Hindlimb muscle (tissue), 1 donor: ENCODE measurements around the gene IGF1R. TPM values are rescaled to one million over a fixed set of nuclear protein-coding genes. Genes with fewer than 3 reads are reported as not detected.
"Not testable (repeated sequence)": the region's sequence is repeated elsewhere in the genome, so short reads cannot be mapped to it uniquely, and the experiment has no call there.

Experiments
- DNase-seq: peaks from one replicate; pipeline ENCODE4 v3.0.0-alpha.2; 2013
- polyA plus RNA-seq: library from polyadenylated mRNA; unstranded; fragments of 120-200 nt; gene quantifications from one replicate; pipeline ENCODE4 v1.2.1, GENCODE V29; 2013; ENCODE audit not compliant: insufficient read length

Gene IGF1R
- polyA plus RNA-seq = 18.3 TPM

DNA sequence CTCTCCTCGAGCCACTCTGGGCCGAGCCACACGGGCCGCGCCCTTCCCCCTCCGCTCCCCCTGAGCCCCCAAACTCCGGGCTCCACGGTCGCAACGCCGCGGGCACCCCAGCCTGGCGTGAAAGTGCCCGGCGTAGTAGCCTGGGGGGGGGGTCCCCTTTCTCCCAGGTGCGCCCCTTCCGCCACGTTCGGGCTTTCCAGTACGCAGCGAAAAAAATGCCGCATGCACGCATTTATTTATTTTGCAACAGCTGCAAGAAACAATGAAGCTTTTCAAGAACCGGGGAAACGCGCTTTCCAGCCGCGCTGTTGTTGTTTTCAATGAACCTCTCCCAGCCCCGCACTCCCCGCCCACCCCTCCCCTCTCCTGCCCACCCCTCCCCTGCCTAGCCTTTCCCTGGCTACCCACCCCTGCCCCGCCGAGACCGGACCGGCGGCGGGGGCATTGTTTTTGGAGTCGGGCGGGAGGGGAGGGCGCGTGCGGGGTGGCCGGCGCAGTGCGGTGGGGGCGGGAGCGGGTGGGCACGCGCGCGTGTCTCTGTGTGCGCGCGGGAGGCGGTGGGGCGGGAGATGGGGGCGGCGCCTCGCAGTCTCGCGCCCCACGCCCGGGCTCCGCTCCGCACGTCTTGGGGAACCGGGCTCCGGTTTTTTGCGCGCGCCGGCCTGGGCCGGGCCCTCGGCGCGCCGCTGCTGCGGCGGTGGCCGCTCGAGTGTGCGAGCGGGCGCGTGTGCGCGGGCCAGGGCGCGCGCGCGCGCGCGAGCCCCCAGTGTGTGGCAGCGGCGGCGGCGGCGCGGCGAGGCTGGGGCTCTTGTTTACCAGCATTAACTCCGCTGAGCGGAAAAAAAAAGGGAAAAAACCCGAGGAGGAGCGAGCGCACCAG lies at the start of gene IGF1R:
Gene IGF1R (plus strand): TSS at position 766 of the 880 bp plus-strand sequence. CDS start 1,043 bp downstream, outside the sequence.
- peak; percentile 97 for DNase-seq

DNA sequence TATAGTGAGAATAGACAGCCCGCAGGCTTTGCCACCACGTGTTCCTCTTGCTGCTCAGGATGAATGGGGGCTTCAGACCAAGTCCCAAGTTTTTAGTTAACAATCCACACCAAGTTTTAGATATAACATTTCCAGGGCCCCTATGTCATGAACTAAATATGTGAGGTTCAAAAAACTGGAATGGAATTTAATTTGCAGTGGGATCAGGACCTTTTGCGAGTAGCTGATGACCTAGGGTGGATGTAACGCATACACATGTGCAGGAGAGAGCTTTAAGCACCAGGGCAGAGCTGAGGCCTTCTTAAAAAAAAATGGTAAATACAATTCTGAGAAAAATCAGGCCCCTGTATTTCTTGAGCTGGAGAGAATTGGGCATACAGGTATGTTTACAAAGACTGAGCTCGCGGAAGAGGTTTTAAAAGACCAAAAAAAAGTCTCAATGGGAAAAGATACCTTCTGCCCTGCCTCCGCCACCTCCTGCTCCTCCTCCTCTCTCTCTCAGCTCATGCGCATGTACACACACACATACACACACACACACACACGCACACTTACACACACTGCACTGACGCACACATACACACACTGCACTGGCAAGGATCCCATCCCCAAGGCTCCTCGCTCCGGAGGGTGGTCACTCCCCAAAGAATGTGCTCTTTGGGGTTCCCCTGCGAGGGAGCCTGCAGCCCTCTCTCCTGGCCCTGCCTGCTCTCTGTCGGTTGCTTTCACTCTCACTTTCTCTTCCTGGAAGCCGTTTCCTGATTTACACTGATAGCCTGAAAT lies 48.2 kb upstream of the IGF1R start:
- peak; percentile 79 for DNase-seq

DNA sequence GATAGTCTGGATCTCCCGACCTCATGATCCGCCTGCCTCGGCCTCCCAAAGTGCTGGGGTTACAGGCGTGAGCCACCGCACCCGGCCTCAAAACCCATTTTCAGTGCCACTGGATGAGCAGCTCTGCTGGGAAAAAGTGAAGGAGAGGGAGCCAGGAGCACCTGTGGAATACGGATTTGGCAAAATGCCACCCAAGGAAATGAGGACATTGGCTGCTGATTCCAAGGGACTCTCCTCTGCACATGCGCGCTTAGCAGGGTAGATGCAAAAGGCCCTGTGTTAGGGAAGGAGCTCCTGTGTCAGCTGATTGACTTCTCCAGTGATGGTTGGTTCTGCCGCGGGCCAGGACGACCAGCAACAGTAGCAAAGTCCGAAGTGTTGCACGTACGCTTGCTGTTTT lies 43.4 kb upstream of the IGF1R start:
- DNase-seq = no peak

DNA sequence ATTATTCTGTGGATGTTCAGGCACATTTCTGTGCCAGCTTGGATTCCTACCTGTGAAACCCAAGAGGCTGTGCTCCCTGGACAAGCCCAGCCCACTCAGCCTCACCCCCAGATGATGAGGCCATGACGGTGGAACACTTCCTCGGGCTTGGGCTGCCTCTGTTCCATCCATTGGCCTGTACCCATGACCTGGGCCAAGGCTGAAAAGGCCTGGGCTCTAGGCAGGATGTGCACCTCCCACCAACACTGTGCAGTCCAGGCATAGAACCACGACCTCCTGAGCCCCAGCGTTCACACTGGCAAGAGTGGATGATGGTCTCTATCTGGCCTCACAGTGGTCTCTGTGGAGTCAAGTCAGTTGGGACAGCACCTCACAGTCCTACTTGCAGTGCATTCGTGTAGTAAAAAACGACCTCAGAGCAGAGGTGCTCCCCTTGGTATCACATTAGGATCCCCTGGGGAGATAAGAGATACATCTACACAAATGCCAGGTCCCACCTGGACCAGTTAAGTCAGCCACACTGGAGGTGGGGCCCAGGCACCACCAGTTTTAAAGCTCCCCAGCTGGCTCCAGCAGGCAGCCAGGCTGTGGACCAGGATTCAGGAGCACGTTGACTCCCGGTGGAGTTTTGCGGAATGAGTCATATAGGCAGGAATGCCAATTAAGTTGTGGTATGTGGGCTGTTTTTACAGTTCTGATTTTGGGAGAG lies 39.0 kb upstream of the IGF1R start:
- no peak for DNase-seq

DNA sequence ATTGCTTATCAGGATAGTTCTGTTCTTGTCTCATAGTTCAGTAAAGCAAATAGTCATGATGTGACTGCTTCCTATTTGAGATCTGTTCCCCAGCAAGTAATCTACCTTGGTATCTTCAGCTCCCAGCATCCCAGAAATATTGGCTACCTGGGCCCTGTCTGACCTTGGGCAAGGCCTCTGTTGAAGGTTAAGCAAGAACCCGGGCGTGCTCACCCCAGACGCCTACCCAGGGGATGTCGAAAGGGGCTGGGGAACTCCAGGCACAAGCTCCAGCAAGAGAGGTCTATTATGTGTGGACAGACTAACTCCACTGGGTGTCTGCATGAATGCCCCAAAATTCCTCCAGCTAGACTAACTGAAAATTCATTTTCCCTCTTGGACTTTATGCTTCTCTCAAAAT lies 37.3 kb upstream of the IGF1R start:
- DNase-seq = no peak

DNA sequence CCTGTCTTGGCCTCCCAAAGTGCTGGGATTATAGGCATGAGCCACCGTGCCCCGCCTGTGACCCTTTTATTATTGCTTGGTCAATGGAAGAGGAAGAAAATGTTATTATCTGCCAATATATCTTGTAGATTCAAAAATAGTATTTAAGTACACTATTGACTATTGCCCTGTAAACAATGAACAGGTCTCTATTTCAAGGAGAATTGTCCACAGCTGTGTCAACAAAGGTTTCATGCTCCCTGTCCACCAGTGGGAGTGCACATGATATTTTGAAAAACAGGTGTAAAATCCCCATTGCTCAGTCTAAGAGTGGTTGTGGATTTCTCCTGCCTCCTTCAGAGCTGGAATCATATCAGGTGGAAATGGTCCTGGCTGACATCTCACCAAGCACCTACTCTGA lies 36.5 kb upstream of the IGF1R start:
- DNase-seq = no peak

DNA sequence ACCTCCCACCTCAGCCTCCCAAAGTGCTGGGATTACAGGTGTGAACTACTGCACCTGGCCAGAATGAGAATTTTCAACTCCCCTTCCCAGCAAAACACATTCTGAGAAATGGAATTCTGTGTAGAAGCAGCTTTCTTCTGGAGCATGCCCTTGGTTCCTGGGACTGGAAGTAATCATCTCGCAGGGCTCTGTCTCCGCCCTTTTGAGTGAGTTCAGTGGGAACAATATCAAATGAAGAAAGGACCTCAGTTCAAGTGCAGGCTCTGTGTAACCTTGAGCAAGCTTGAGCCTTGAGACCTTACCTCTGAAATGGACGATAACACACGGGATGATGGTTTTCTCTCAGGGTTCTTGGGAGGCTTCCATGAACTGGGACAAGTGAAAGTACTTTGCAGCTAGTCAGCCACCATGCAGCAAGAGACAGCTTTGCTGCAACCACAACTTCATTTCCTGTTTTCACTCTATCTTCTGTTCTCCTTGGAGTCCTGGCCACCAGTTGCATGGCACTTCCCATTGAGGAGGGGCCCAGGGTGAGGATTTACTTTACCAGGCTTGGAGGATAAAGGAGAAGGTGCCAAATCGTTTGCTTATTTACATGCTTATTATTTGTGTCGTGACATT lies 35.7 kb upstream of the IGF1R start:
- no peak for DNase-seq

DNA sequence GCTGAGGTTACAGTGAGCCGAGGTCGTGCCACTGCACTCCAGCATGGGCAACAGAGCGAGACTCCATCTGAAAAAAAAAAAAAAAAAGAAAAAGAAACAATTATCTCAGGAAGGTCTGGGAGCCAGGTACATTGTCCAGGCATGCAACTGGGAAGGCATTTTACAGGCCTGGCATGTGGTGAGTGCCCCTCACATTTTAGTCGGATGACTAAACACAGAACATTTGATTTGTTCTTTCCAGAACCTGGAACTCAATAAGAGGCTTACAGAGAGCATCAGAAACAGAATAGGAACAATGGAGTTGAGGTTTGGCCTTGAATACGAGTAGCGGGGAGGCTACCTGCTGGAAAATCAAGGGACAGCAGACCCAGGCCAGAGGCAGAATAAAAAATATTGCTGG lies 33.7 kb upstream of the IGF1R start:
- DNase-seq = no peak

DNA sequence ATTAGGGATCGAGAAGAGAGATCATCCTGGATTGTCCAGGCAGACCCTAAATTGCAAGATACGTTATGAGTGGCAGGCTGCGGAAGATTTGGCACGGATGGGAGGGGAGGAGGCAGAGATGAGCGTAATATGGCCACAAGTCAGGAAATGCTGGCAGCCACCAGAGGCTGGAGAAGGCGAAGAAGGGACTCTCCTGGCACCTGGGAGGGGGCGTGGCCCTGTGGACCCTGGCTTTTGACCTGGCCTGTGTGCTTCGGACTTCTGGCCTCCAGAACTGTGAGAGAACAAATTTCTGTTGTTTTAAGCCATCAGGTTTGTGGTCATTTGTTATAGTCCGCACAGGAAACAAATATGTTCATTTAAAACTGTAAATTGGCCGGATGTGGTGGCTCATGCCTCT lies 31.9 kb upstream of the IGF1R start:
- DNase-seq = no peak

DNA sequence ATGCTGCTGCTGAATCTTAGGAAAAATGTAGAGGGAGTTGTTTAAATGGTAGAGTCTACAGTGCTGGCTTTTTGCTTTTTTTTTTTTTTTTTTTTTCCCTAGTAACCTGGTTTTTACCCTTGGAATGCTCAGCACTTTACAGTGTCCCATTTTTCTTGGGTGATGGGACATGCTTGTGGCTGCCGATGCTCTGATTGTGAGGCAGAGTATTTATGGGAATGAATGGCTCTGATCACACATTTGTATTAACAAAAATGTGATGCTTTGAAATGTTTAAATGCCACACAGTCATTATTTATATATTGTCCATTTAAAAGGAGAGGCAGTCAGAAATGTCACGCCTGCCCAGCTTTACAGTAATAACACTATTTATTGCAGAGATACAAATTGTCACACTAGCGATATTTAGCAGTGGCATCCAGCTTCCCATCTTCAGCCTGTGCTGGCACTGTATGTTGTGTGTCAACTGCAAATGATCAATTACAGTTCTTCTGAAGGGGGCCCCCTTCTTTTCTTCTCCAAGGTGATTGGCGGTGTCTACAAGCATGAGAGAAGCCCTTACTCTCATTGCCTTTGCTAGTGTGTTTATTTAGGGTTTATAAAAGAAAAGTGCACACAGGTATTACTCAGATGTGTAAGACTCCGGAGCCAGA lies 30.9 kb upstream of the IGF1R start:
- no peak for DNase-seq

DNA sequence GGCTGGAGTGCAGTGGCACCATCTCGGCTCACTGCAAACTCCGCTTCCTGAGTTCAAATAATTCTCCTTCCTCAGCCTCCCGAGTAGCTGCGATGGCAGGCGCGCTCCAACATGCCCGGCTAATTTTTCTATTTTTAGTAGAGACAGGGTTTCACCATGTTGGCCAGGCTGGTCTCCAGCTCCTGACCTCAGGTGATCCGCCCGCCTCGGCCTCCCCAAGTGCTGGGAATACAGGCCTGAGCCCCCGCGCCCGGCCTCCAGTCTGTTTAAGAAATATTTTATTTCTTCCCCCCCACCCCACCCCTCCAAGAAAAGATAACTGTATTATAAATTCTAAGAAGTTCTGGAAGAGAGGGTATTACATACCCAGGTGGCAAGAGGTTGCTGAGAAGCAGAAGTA lies 29.8 kb upstream of the IGF1R start:
- not testable (repeated sequence) for DNase-seq

DNA sequence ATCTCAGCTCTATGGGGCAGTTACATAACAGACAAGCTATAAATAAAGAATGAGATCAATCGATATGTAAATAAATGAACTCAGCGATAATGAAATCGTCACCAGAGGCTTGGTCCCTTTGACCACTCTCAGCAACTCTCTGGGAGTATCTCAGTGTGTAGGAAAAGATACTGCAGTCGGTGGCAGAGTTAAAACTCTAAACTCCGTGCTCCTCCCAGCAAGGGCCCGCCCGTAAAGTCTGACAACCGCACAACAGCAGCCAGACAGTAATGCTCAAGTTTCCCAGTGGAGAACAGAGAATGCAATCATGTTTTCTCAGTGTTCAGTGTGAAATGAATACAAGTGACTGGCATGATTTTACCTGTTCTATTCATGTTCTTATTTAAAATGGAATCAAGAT lies 28.3 kb upstream of the IGF1R start:
- no peak for DNase-seq

DNA sequence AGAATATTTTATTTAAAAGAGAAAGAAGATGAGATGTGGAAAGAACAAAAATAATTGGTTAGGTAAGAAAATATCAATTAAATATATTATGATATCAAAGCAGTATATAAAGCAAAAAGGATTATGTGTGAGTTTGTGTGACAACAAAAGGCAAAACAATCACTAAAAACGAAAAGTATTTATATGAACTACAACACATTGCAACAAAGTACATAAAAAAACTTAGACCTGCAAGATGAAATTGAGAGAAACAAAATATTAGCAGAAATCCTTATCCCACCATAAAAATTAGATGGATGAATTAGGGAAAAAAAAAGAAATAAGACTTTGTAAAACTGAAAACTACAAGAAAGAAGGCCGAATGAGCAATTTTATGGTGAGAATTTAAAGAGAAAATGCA lies 27.3 kb upstream of the IGF1R start:
- DNase-seq = no peak

DNA sequence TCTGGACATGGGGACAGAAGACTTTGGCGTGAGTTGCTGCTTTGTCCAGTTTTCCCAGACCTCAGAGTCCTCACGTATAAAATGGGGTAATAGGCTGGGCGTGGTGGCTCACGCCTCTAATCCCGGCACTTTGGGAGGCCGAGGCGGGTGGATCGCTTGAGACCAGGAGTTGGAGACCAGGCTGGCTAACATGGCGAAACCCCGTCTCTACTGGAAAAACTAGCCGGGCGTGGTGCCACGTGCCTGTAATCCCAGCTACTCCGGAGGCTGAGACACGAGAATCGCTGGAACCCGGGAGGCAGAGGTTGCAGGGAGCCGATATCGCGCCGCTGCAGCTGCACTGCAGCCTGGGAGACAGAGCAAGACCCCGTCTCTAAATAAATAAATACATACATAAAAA lies 22.7 kb upstream of the IGF1R start:
- DNase-seq = no peak

DNA sequence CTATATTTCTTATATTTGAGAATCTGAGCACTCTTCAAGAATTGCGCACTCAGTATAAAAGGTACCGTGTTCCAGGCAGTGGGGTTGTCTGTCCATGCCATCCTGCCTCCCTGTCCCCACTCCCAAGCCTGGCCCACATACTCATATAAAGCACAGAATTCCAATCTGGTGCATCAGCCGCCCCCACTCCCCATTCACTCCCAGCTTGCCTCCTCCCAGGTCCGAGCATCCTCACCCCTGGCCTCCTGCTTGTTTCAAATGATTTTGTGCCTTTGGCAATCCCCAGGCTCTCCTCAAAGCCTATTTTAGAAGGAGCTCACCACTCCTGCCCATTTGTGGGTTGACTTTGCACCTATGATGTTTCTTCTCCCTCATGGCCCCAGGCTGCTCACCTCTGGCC lies 22.2 kb upstream of the IGF1R start:
- no peak for DNase-seq

DNA sequence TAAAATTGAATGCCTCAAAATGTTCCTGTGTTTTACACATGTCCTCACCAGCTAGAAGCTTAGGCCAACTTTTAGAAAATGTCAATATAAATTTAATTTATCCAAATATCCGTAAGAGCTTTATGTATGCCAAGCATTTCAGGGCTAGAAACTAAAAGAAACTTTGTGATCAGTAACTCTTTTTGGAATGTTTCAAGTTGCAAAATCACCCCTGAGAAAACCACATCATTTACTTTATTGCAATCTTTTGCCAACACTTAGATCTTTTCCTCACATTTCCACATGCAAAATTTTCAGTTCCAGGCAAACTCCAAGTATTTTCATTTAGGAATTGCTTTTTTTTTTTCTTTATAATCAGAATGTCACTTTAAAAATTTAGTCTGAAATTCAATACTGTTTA lies 20.1 kb upstream of the IGF1R start:
- no peak for DNase-seq

DNA sequence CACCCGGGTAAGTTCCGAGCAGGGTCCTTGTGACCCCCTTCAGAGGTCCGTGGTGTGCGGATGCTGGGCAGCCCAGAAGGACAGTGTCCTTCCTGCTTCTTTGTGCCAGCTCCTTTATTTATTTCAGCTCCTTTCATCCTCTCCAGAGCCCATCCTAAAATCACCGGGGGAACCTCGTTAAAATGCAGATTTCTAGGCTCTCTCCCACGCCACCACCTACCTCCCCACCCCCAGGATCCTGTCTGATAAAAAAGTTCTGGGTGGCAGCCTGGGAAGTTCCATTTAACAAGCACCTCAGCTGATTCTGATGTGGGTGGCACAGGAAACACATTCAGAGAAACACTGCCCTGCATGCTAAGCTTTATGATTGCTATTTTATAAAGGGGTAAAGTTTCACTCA lies 12.5 kb upstream of the IGF1R start:
- no peak for DNase-seq

DNA sequence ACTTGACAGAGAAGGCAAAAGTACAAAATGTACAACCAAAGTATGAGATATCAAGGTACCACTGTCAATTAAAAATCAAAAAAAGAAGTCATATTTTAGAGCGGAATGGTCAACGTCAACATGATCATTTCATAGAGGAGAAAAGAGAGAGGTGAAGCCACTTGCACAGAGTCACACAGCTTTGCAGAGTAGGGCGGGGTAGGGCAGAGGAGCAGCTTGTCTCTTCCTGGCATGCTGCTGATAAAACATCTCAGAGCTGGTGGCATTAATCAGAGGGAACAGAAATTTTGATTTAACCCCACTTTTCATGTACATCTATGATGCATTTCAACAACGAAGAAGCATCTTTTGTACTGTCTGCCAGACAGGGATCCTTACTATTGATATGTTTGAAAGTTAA lies 5.2 kb upstream of the IGF1R start:
- no peak for DNase-seq

DNA sequence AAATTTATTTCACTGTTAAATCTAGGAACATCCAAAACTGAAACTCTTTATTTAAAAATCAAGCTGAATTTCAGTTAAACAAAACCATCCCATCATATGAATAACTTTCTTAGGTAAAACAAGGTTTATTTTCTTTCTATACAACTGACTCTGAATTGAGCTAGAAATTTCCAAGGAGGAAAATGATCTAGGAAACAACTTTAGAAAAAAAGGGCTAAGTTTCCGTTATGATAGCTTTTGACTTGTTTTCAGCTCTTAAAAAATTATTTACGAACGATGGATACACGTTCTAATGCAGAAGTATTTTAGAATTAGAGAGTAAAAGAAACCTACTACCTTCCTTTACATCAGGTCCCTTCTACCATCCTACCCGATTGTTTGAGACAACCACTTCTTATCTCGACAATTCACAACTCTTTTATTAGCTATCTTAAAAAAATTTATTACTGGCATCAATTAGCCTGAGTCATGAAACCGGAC lies 1.8 kb upstream of the IGF1R start:
- DNase-seq = no peak

DNA sequence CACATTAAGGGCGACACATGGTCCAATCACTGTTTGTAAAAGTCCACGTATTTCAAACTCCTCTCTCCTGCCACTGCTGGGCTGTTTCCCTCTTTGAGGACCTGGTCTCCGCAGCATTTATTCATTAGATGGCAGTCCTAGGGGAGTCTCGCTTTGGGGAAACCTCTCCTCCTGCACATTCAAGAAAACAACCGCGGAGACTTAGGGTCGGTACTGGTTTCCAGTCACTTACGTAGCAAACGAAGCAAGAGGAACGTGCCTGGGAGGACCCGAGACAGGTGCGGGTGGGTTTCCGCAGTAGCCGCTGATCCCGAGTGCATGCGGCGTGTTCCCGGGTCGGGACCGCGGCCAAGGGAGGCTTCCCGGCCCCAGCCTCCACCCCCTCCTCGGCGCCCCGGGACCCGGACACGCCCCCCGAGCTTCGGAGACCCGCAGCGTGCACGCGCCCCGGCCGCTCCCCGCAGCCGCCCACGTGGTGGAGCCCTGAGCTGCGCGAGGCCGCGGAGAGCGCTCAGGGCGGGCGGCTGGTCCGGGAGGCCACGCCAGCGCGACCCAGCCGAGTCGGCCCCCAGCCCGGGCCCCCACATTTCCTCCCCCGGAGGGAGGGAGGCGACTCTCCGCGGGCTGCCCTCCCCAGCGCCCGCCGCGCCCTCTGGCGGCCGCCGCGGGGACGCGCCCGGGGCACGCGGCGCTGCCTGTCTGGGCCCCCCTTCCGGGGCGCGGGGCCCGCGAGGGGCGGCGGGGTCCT lies 1.1 kb upstream of the IGF1R start:
- peak; percentile 73 for DNase-seq
